22Rv1 (cell line): ENCODE results near the gene PITX3.

Source experiments
- ZFX ChIP-seq: fragments of 450-650 bp; IDR thresholded peaks from 2 replicates; pipeline ENCODE4 v1.6.1; 2017; ENCODE audit warnings: antibody characterized with exemption, borderline replicate concordance
- TF ChIP-seq, protein P1 (sequence below): fragments of 450-650 bp; IDR thresholded peaks from 2 replicates; pipeline ENCODE4 v1.5.1; 2017; ENCODE audit warnings: mild to moderate bottlenecking

- TF ChIP-seq, protein P1, sequence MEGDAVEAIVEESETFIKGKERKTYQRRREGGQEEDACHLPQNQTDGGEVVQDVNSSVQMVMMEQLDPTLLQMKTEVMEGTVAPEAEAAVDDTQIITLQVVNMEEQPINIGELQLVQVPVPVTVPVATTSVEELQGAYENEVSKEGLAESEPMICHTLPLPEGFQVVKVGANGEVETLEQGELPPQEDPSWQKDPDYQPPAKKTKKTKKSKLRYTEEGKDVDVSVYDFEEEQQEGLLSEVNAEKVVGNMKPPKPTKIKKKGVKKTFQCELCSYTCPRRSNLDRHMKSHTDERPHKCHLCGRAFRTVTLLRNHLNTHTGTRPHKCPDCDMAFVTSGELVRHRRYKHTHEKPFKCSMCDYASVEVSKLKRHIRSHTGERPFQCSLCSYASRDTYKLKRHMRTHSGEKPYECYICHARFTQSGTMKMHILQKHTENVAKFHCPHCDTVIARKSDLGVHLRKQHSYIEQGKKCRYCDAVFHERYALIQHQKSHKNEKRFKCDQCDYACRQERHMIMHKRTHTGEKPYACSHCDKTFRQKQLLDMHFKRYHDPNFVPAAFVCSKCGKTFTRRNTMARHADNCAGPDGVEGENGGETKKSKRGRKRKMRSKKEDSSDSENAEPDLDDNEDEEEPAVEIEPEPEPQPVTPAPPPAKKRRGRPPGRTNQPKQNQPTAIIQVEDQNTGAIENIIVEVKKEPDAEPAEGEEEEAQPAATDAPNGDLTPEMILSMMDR = no peak
- TF ChIP-seq ZFX = no peak
Observed at GRCh38 chr10:102261196-102261595, 19.9 kb upstream of the PITX3 start.
